Effector memory CD4-positive, alpha-beta T cell (primary cell): Measurements from ENCODE around the gene PRKAR1A.

Source experiments
- DNase-seq, 3 donors: peaks; one replicate each; pipeline ENCODE4 v3.0.0-alpha.2; 2020
- H3K27ac ChIP-seq: 2 replicates; pipeline ENCODE4 v1.7.0; 2013; ENCODE audit warnings: mild to moderate bottlenecking, low read length, moderate library complexity; ENCODE audit not compliant: insufficient read depth, poor library complexity, severe bottlenecking
- H3K27me3 ChIP-seq: replicated peaks from 2 replicates; pipeline ENCODE4 v1.7.0; 2013; ENCODE audit warnings: mild to moderate bottlenecking, low read length; ENCODE audit not compliant: insufficient read depth, control insufficient read depth, poor library complexity, severe bottlenecking
- H3K36me3 ChIP-seq: 2 replicates; pipeline ENCODE4 v1.7.0; 2013; ENCODE audit warnings: mild to moderate bottlenecking, low read length, moderate library complexity; ENCODE audit not compliant: control insufficient read depth, insufficient read depth
- H3K4me1 ChIP-seq: 2 replicates; pipeline ENCODE4 v1.7.0; 2013; ENCODE audit warnings: low read length, mild to moderate bottlenecking; ENCODE audit not compliant: control insufficient read depth, insufficient read depth, poor library complexity, severe bottlenecking
- H3K4me3 ChIP-seq: 2 replicates; pipeline ENCODE4 v1.7.0; 2013; ENCODE audit warnings: low read length, low read depth, mild to moderate bottlenecking; ENCODE audit not compliant: insufficient read depth, poor library complexity, severe bottlenecking
- H3K9me3 ChIP-seq: 2 replicates; pipeline ENCODE4 v1.7.0; 2013; ENCODE audit warnings: mild to moderate bottlenecking, low read length, moderate library complexity; ENCODE audit not compliant: control insufficient read depth
- total RNA-seq, 3 donors: gene quantifications; one replicate each; lab custom pipeline; 2026; lab: John Stamatoyannopoulos, UW

The PRKAR1A gene
- total RNA-seq, result 96.8 to 114 (median 111) reads per million in 3 donors

- Histone ChIP-seq H3K4me3 (peak within 1 kb of the TSS; percentile 80), H3K4me1 (peaks cover 14% of the 10 kb centered on the region), H3K36me3 (peaks cover 11% of the 10 kb centered on the region), H3K9me3 (no peaks in the 10 kb centered on the region), H3K27me3 (no peaks in the 10 kb centered on the region), H3K27ac (peak within 1 kb of the TSS; percentile 98)
- peak; percentile 89 to 90 (median 90) for DNase-seq
Observed at GRCh38 chr17:68512247-68512959, at the start of gene PRKAR1A. Gene PRKAR1A, plus strand, starts transcription at chr17:68512430. Its CDS starts 2,970 bp downstream, at chr17:68515400.

GRCh38 chr17:68463211-68464019 is 48.8 kb upstream of the PRKAR1A start:
- Histone ChIP-seq H3K4me3 (no peak overlapping the region), H3K36me3 (no peaks in the 10 kb centered on the region), H3K27me3 (no peaks in the 10 kb centered on the region), H3K4me1 (peaks cover 31% of the 10 kb centered on the region), H3K9me3 (no peaks in the 10 kb centered on the region), H3K27ac (no peak overlapping the region)
- no peak for DNase-seq

DNA sequence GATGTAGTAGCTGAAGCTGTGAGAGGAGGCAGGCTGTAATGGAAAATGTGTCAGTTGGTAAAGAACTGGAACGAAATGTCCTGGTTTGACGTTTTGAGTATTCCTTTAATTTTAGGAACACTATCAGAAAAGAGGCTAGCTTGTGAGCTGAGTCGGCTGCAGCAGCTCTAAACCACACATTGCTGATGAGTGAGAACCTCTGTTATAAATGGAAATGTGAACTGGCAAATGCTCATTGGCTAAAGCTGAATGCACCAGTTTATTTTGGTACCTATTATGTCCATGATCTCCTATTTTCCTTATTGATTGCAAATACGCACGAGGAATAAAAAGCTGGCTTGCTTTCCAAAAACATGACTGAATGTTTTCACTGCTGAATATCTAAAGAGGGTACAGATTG is 43.9 kb upstream of the PRKAR1A start:
- no peaks in the 10 kb centered on the region for H3K9me3 ChIP-seq
- H3K27ac ChIP-seq, result no peak overlapping the region
- H3K27me3 ChIP-seq, result no peaks in the 10 kb centered on the region
- no peaks in the 10 kb centered on the region for H3K4me1 ChIP-seq
- H3K4me3 ChIP-seq, result no peak overlapping the region
- DNase-seq, result no peak
- H3K36me3 ChIP-seq, result no peaks in the 10 kb centered on the region

DNA sequence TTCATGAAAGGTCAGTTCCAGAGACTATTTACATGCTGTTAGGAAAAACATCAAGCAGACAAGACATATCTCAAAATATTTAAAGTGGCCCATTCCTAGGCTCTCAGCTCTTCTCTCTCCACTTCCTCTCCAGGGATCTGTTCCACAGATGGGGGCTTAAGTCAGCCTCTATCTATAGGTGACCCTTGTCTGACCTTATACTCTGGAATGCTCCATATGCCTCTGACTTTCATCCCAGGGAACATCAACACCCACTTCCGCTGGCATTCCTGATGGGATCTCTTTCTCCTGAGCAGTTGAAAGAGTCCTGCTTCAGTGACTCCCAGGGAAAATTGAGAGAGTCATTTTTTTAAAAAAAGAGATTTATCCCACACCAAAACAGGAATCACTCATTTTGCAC is 43.4 kb upstream of the PRKAR1A start:
- no peaks in the 10 kb centered on the region for H3K36me3 ChIP-seq
- H3K4me1 ChIP-seq, result no peaks in the 10 kb centered on the region
- DNase-seq, result no peak
- no peaks in the 10 kb centered on the region for H3K27me3 ChIP-seq
- H3K4me3 ChIP-seq, result no peak overlapping the region
- H3K27ac ChIP-seq, result no peak overlapping the region
- H3K9me3 ChIP-seq, result no peaks in the 10 kb centered on the region

DNA sequence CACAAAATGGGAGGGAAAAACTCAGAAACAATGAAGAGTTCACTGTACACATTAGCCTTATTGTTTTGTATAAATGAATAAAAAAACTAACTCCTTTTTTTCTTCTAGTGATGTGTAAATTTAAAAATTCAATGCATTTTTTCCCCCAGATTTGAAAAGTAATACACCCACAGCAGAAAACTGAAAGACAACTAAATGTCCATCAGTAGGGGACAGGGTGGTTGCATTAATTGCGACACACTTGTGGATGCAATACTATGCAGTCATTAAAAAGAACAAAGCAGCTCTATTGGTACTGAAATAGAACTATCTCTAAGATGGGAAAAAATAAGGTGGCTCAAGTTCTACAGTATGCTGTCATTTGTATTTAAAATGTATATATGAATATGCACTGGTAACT is 41.3 kb upstream of the PRKAR1A start:
- Histone ChIP-seq H3K27ac (no peak overlapping the region), H3K4me1 (no peaks in the 10 kb centered on the region), H3K4me3 (no peak overlapping the region), H3K27me3 (no peaks in the 10 kb centered on the region), H3K9me3 (no peaks in the 10 kb centered on the region), H3K36me3 (no peaks in the 10 kb centered on the region)
- DNase-seq, result no peak

DNA sequence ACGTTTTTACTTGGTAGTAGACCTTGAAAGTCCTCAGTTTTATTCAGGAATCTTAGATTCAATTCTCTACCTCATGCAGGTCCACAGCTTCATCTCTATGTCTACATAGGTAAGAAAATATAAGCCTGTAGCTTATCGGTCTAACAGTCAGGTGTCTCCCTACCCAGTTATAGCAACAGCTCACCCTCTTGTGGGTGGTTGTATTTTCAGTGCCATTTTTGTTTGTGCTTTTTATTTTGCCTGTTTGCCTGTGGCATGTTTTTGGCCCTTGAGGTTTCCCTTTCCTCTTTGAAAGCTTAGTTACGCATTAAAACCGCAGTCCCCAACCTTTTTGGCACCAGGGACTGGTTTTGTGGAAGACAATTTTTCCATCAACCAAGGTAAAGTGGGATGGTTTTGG is 31.3 kb upstream of the PRKAR1A start:
- Histone ChIP-seq H3K4me1 (no peaks in the 10 kb centered on the region), H3K36me3 (no peaks in the 10 kb centered on the region), H3K4me3 (no peak overlapping the region), H3K9me3 (no peaks in the 10 kb centered on the region), H3K27ac (no peak overlapping the region), H3K27me3 (no peaks in the 10 kb centered on the region)
- no peak for DNase-seq

DNA sequence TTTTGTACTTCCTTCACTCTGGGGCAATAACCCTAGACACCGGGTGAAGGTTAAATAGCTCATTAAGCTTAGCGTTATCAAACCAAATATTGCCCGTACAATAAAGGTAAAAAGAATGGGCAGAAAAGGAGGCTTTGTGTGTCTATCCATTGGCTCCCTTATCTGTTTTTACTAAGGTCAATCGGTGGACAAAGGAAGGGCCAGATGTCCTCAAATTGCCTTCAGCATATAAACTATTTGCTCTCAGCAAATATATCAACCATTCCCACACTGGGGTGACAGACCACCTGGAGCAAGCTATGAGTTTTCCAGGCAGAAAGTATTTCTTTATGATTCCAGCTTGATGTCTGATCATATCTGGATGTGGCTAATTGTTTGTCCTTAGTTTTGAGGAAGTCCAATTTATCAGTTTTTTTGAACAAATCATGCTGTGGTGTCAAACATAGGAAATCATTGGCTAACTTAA is 29.6 kb upstream of the PRKAR1A start:
- H3K4me3 ChIP-seq, result no peak overlapping the region
- H3K9me3 ChIP-seq, result no peaks in the 10 kb centered on the region
- no peak for DNase-seq
- H3K4me1 ChIP-seq, result peaks cover 4% of the 10 kb centered on the region
- no peak overlapping the region for H3K27ac ChIP-seq
- no peaks in the 10 kb centered on the region for H3K36me3 ChIP-seq
- H3K27me3 ChIP-seq, result no peaks in the 10 kb centered on the region

DNA sequence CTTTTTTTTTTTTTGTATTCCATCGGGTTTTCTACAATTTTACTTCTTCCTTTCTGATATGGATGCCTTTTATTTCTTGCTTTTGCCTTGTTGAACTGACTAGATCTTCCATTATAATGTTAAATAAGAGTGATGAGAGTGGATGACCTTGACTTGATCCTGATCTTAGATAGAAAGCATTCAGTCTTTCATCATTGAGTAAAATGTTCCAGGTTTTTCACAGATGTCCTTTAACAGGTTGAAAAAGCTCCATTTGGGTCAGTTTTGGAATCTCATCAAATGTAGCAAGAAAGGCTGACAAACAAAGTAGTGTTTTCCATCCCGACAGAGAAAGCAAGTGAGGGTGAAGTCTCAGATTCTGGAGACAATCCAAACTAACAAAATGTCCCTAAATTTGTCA is 27.8 kb upstream of the PRKAR1A start:
- H3K9me3 ChIP-seq, result no peaks in the 10 kb centered on the region
- no peaks in the 10 kb centered on the region for H3K36me3 ChIP-seq
- no peak overlapping the region for H3K4me3 ChIP-seq
- DNase-seq, result no peak
- peaks cover 12% of the 10 kb centered on the region for H3K4me1 ChIP-seq
- no peaks in the 10 kb centered on the region for H3K27me3 ChIP-seq
- H3K27ac ChIP-seq, result no peak overlapping the region

GRCh38 chr17:68489919-68490318 is 22.3 kb upstream of the PRKAR1A start:
- Histone ChIP-seq H3K9me3 (no peaks in the 10 kb centered on the region), H3K4me3 (no peak overlapping the region), H3K4me1 (peaks cover 12% of the 10 kb centered on the region), H3K36me3 (no peaks in the 10 kb centered on the region), H3K27ac (no peak overlapping the region), H3K27me3 (no peaks in the 10 kb centered on the region)
- no peak for DNase-seq
